Lower leg skin (tissue), 3 donors: ENCODE measurements around the gene FARP1.

Source experiments
- CTCF ChIP-seq, 3 donors: fragments of 450-650 bp; IDR thresholded peaks; one replicate each; pipeline ENCODE4 v1.5.1; 2016; ENCODE audit warnings: antibody characterized with exemption in 3 of 3, mild to moderate bottlenecking in 3 of 3, moderate library complexity in 2 of 3
- POLR2A ChIP-seq, 2 donors: fragments of 450-650 bp; IDR thresholded peaks; one replicate each; pipeline ENCODE4 v1.6.1; 2016 to 2017; ENCODE audit warnings: antibody characterized with exemption in 2 of 2, mild to moderate bottlenecking in 1 of 2, moderate library complexity in 1 of 2

- no peak for TF ChIP-seq CTCF (IDR thresholded peaks at IDR 0.05)
- TF ChIP-seq POLR2A (IDR thresholded peaks at IDR 0.05), result no peak
These were observed 301.0 kb downstream of the FARP1 start for GRCh38 chr13:98443800-98444325.
